Ecto neural progenitor cell (in vitro differentiated cells): ENCODE results near the gene FKBP6.
"Not testable (repeated sequence)": the region's sequence is repeated elsewhere in the genome, so short reads cannot be mapped to it uniquely, and the experiment has no call there.

ENCODE experiments used
- DNase-seq: peaks from one replicate; pipeline ENCODE4 v3.0.0-alpha.2; 2018; ENCODE audit warnings: low spot score

FKBP6 gene

GRCh38 chr7:73395538-73396503, 67.9 kb downstream of the FKBP6 start:
- no peak for DNase-seq

DNA sequence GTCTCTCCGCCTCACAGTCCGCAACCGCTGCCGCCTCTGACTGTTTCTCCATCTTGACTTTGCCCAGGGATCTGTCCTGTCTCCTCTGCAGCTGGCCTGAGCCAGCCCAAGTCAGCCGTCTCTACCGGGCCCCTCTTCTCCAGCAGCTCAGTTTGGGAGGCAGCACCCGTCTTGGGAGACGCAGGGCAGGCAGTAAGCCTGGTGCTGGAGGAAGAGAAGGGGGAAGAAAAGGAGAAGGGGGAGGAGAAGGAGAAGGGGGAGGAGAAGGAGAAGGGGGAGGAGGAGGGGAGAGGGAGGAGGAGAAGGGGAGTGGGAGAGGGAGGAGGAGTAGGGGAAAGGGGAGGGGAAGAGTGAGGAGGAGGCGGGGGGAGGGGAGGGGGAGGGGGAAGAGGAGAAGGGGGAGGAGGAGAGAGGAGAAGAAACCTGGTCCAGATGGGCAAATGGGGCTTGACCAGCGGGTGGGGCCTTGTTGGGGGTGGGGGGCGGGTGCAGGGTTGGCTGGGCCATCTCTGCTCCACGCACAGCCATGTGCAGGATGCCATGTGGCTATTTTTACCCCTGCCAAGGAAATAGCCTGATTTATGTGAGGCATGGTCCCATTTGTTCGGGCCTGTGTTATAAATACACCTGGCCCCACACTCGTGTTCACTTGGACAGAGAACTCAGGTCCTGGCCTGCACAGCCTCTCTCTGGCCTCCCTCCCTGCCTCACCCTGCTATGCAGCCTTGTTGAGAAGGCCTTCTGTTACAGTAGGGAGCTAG, 69.7 kb downstream of the FKBP6 start:
- peak; percentile 62 for DNase-seq

DNA sequence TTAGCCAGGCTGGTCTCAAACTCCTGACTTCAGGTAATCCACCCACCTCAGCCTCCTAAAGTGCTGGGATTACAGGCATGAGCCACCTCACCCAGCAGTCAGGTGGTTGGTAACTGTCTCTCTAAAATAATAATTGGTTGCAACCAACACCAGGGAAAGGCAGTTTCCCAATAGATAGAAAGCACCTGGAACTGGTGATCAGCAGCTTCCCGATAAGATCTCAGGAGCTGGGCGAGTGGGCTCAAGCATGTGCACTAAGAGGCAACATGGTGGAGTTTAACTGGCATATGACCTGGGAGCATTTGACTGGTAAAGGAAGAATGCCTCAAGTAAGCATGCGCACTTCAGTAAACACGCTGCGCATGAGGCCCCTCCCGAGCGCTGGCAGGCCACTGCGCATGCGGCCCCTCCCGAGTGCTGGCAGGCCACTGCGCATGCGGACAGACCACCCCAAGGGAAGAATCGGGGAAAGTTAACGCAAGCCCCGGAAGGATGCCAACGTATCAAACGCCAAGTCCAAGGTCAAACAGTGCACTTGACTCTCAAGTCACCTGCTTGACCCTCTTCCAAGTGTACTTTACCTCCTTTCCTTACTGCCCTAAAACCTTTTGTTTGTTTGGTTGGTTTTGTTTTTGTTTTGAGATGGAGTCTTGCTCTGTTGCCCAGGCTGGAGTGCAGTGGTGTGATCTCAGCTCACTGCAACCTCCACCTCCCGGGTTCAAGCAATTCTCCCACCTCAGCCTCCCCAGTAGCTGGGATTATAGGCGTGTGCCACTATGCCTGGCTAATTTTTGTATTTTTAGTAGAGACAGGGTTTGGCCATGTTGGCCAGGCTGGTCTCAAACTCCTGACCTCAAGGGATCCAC, 71.5 kb downstream of the FKBP6 start:
- DNase-seq = not testable (repeated sequence)

DNA sequence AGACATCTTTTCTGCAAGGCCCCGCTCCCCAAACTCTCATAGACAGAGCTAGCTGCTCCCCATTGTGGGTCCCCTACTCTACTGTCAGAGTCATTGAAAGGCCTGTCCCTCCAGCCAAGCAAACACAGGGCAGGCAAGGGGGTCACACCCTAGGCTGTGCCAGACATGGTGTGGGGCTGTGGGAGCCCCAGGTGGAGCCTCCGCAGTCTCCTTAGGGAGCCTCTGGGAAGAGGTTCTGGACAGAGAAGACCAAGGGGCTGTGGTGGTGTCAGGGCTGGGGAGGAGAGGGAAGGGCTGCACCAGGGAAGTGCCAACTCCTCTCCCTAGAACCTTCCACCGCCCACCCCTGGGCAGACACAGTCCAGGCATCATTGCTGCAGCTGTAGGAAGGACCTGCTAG, 76.9 kb downstream of the FKBP6 start:
- DNase-seq = not testable (repeated sequence)
